Measurements from ENCODE around the gene N4BP2L2. TPM values are rescaled to one million over a fixed set of nuclear protein-coding genes. Genes with fewer than 3 reads are reported as not detected.

N4BP2L2 gene
- polyA plus RNA-seq, 1 donor (not counting 4 experiments of a cell fraction or from before 2014, with no cell fraction given) = 75.4 TPM

DNA sequence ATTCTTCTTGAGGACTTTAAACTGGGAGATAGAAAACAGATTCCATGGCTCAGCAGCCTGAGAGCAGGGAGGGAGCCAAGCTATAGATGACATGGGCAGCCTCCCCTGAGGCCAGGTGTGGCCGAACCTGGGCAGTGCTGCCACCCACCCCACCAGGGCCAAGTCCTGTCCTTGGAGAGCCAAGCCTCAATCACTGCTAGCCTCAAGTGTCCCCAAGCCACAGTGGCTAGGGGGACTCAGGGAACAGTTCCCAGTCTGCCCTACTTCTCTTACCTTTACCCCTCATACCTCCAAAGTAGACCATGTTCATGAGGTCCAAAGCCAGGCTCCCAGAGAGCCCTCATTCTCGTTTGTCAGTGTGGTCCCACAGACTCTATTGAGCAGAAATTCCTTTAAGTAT lies 118.7 kb downstream of the N4BP2L2 start:
- no peak overlapping the region for H3K27ac ChIP-seq (ENCODE audit: control insufficient read depth, insufficient read depth, low read length)
- no peak overlapping the region for H3K4me2 ChIP-seq (ENCODE audit: control insufficient read depth, extremely low read depth, insufficient read depth, low read depth, low read length)
- no peaks in the 10 kb centered on the region for H3K9me1 ChIP-seq (ENCODE audit: control insufficient read depth, extremely low read depth, insufficient read depth, low read length)
- FAIRE-seq (no peak), DNase-seq (ENCODE audit: low read depth, low spot score) (no peak)
- no peaks in the 10 kb centered on the region for H3K79me2 ChIP-seq (ENCODE audit: control insufficient read depth, insufficient read depth, low read length)
- TF ChIP-seq, protein P1, sequence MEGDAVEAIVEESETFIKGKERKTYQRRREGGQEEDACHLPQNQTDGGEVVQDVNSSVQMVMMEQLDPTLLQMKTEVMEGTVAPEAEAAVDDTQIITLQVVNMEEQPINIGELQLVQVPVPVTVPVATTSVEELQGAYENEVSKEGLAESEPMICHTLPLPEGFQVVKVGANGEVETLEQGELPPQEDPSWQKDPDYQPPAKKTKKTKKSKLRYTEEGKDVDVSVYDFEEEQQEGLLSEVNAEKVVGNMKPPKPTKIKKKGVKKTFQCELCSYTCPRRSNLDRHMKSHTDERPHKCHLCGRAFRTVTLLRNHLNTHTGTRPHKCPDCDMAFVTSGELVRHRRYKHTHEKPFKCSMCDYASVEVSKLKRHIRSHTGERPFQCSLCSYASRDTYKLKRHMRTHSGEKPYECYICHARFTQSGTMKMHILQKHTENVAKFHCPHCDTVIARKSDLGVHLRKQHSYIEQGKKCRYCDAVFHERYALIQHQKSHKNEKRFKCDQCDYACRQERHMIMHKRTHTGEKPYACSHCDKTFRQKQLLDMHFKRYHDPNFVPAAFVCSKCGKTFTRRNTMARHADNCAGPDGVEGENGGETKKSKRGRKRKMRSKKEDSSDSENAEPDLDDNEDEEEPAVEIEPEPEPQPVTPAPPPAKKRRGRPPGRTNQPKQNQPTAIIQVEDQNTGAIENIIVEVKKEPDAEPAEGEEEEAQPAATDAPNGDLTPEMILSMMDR (optimal IDR thresholded peaks at IDR 0.05 in 1 of 3, IDR thresholded peaks at IDR 0.05 in 1 of 3, conservative IDR thresholded peaks at IDR 0.05 in 1 of 3; ENCODE audit: extremely low read depth in 1 of 3, insufficient read depth in 2 of 3, low read length in 3 of 3) = no peak
- TF ChIP-seq EZH2 (IDR thresholded peaks at IDR 0.05; ENCODE audit: low read length) = no peak
- peaks cover 3% of the 10 kb centered on the region in 2 experiments for H3K36me3 ChIP-seq (ENCODE audit: control insufficient read depth in 2 of 2, extremely low read depth in 1 of 2, insufficient read depth in 2 of 2, low read length in 2 of 2)
- H3K27me3 ChIP-seq (ENCODE audit: control insufficient read depth, extremely low read depth, insufficient read depth, low read length) = no peaks in the 10 kb centered on the region
- no peaks in the 10 kb centered on the region for H3K4me1 ChIP-seq (ENCODE audit: control insufficient read depth, extremely low read depth, insufficient read depth, low read length)
- no peak overlapping the region for H2AFZ ChIP-seq (ENCODE audit: control insufficient read depth, low read length)
- H3K4me3 ChIP-seq (ENCODE audit: control insufficient read depth in 2 of 3, extremely low read depth in 1 of 3, insufficient read depth in 2 of 3, low read depth in 1 of 3, low read length in 3 of 3) = no peak overlapping the region
- H3K9ac ChIP-seq (ENCODE audit: control insufficient read depth, extremely low read depth, insufficient read depth, low read length) = no peak overlapping the region
- peaks cover 2% of the 10 kb centered on the region for H3K9me3 ChIP-seq (ENCODE audit: control insufficient read depth, low read depth, low read length)
- no peaks in the 10 kb centered on the region for H4K20me1 ChIP-seq (ENCODE audit: control insufficient read depth, extremely low read depth, insufficient read depth, low read length)
- dilution Hi-C loops (cut with MboI; ENCODE audit: extremely low pct_ligation_motif_present, low sequenced_read_pairs) = no loop called here

DNA sequence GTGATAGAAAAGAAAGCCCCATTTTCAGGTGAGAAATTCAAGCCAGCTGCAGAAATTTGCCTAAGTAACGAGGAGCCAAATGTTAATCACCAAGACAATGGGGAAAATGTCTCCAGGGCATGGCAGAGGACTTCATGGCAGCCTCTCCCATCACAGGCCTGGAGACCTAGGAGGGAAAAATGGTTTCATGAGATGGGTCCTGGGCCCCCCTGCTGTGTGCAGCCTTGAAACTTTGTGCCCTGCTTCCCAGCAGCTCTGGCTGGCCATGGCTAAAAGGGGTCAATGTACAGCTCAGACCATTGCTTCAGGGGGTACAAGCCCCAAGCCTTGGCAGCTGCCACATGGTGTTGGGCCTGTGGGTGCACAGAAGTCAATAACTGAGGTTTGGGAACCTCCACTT lies 120.6 kb downstream of the N4BP2L2 start:
- DNase-seq (ENCODE audit: low read depth, low spot score) = no peak
- Histone ChIP-seq H4K20me1 (ENCODE audit: control insufficient read depth, extremely low read depth, insufficient read depth, low read length) (no peaks in the 10 kb centered on the region), H3K4me1 (ENCODE audit: control insufficient read depth, extremely low read depth, insufficient read depth, low read length) (no peaks in the 10 kb centered on the region), H3K79me2 (ENCODE audit: control insufficient read depth, insufficient read depth, low read length) (no peaks in the 10 kb centered on the region), H3K9me1 (ENCODE audit: control insufficient read depth, extremely low read depth, insufficient read depth, low read length) (no peaks in the 10 kb centered on the region), H3K4me2 (ENCODE audit: control insufficient read depth, extremely low read depth, insufficient read depth, low read depth, low read length) (no peak overlapping the region), H2AFZ (ENCODE audit: control insufficient read depth, low read length) (no peak overlapping the region), H3K27ac (ENCODE audit: control insufficient read depth, insufficient read depth, low read length) (no peak overlapping the region), H3K4me3 (ENCODE audit: control insufficient read depth in 2 of 3, extremely low read depth in 1 of 3, insufficient read depth in 2 of 3, low read depth in 1 of 3, low read length in 3 of 3) (no peak overlapping the region), H3K9ac (ENCODE audit: control insufficient read depth, extremely low read depth, insufficient read depth, low read length) (no peak overlapping the region), H3K36me3 (ENCODE audit: control insufficient read depth in 2 of 2, extremely low read depth in 1 of 2, insufficient read depth in 2 of 2, low read length in 2 of 2) (no peaks in the 10 kb centered on the region), H3K9me3 (ENCODE audit: control insufficient read depth, low read depth, low read length) (peaks cover 2% of the 10 kb centered on the region), H3K27me3 (ENCODE audit: control insufficient read depth, extremely low read depth, insufficient read depth, low read length) (no peaks in the 10 kb centered on the region)
- dilution Hi-C loops (cut with MboI; ENCODE audit: extremely low pct_ligation_motif_present, low sequenced_read_pairs) = no loop called here
- FAIRE-seq = no peak
- TF ChIP-seq EZH2 (IDR thresholded peaks at IDR 0.05; ENCODE audit: low read length) = no peak
- TF ChIP-seq, protein P1 (optimal IDR thresholded peaks at IDR 0.05 in 1 of 3, IDR thresholded peaks at IDR 0.05 in 1 of 3, conservative IDR thresholded peaks at IDR 0.05 in 1 of 3; ENCODE audit: extremely low read depth in 1 of 3, insufficient read depth in 2 of 3, low read length in 3 of 3) = no peak

All from keratinocyte (primary cell).